Stimulated activated naive CD8-positive, alpha-beta T cell treated with anti-CD3 and anti-CD28 coated beads, Interleukin-15, amount 100 ng/mL, for 72 hours (primary cell): ENCODE data around the gene CYTH3.
"Not testable (repeated sequence)": the region's sequence is repeated elsewhere in the genome, so short reads cannot be mapped to it uniquely, and the experiment has no call there.

Source experiments
- ATAC-seq: fragments of 150-1000 bp; cut with Tn5 transposase; 2 replicates; pipeline ENCODE4 v1.10.0; 2021; ENCODE audit warnings: mild to moderate bottlenecking, moderate library complexity
- DNase-seq, 2 donors: peaks; one replicate each; pipeline ENCODE4 v3.0.0; 2021 to 2022
- H3K27ac Mint-ChIP-seq, 2 donors: one replicate each; pipeline ENCODE4 v1.8.0; 2022; ENCODE audit warnings: mild to moderate bottlenecking in 2 of 2, mixed read lengths in 2 of 2, moderate library complexity in 2 of 2
- H3K27me3 Mint-ChIP-seq: one replicate; pipeline ENCODE4 v1.8.0; 2022; ENCODE audit warnings: mixed read lengths
- H3K4me1 Mint-ChIP-seq: one replicate; pipeline ENCODE4 v1.8.0; 2022; ENCODE audit warnings: mild to moderate bottlenecking, mixed read lengths
- H3K4me3 Mint-ChIP-seq, 2 donors: one replicate each; pipeline ENCODE4 v1.8.0; 2022; ENCODE audit warnings: mild to moderate bottlenecking in 2 of 2, mixed read lengths in 2 of 2, moderate library complexity in 1 of 2
- H3K9me3 Mint-ChIP-seq, 2 donors: one replicate each; pipeline ENCODE4 v1.8.0; 2022; ENCODE audit warnings: mixed read lengths in 2 of 2

The CYTH3 gene

DNA sequence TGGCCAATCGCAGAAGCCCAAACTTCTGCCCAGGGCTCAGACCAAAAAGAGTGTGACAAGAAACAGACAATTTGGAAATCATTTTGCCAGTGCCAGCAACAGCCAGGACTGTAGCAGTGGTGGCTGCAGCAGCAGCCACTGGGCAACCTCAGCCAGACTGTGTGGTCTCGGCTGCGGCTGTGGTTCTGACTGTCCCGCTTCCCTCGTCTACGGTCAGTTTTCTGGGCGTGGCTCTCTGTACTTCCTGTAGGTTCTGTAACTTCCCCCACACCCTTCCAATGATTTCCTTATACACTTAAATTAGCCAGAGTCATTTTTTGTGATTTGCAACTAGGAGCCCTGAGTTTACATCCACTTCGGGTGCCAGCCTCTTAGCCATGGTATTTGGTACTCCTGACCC lies 39.9 kb downstream of the CYTH3 start:
- no peak for DNase-seq
- Mint-ChIP-seq H3K27me3 (peaks cover 26% of the 10 kb centered on the region), H3K4me1 (peaks cover 40% of the 10 kb centered on the region), H3K27ac (no peak overlapping the region), H3K9me3 (no peaks in the 10 kb centered on the region), H3K4me3 (no peak overlapping the region)
- no peak for ATAC-seq

DNA sequence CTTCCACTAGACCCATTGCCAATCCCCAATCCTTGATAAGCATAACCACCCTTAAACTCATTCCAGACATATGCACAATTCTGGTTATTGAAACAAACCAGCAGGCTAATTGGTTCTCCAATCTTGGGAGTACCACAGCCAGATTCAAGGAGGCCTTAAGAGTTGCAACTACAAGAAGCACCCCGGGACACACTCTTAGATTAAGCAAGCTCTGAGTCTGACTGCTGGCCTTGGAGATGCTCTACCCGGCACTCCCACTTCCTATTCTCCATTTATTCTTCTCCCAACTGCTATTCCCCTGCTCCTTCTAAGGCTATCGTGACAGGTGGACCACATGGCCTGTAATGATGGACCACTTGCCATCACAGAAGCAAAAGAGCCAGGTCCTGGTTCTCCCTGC lies 40.3 kb downstream of the CYTH3 start:
- Mint-ChIP-seq H3K27me3 (peaks cover 26% of the 10 kb centered on the region), H3K4me1 (peaks cover 40% of the 10 kb centered on the region), H3K27ac (no peak overlapping the region), H3K4me3 (no peak overlapping the region), H3K9me3 (no peaks in the 10 kb centered on the region)
- no peak for ATAC-seq
- no peak for DNase-seq

DNA sequence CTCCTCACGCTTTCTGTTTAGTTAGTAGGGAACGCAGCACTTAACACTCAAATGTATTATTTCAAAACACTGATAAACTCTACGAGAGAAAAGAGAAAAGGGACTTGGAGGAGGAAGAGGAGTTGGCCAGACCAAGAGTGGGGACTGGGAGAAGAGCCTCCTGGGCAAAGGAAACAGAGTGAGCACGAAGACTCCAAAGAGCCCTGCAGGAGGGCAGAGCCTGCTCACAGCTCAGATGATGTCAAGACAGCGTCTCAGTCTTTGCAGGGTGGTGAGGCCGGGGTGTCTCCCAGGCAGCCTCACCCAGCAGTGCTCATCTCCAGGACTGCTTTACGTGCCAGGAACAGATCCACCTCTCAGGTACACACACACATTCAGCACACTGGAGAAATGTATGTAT lies 41.2 kb downstream of the CYTH3 start:
- peaks cover 26% of the 10 kb centered on the region for H3K27me3 Mint-ChIP-seq
- no peak overlapping the region for H3K27ac Mint-ChIP-seq
- DNase-seq = no peak
- H3K4me3 Mint-ChIP-seq = no peak overlapping the region
- H3K9me3 Mint-ChIP-seq = no peaks in the 10 kb centered on the region
- ATAC-seq = no peak
- H3K4me1 Mint-ChIP-seq = peaks cover 40% of the 10 kb centered on the region

DNA sequence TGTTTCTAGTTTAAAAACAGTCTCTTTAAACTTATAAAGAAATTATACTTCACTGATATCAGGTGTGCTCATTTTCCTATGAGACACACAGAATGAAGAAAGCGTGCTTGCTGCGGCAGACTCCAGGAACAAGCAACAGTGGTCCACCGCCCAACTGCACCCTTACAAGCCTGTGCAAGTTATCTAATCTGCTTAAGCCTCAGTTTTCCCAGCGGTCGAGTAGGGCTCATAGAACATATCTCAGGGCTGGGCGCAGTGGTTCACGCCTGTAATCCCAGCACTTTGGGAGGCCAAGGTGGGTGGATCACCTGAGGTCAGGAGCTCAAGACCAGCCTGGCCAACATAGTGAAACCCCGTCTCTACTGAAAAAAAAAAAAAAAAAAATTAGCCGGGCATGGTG lies 43.1 kb downstream of the CYTH3 start:
- not testable (repeated sequence) for H3K9me3 Mint-ChIP-seq, H3K4me3 Mint-ChIP-seq, DNase-seq, H3K27ac Mint-ChIP-seq, ATAC-seq
- Mint-ChIP-seq H3K27me3 (peaks cover 26% of the 10 kb centered on the region), H3K4me1 (peaks cover 35% of the 10 kb centered on the region)

DNA sequence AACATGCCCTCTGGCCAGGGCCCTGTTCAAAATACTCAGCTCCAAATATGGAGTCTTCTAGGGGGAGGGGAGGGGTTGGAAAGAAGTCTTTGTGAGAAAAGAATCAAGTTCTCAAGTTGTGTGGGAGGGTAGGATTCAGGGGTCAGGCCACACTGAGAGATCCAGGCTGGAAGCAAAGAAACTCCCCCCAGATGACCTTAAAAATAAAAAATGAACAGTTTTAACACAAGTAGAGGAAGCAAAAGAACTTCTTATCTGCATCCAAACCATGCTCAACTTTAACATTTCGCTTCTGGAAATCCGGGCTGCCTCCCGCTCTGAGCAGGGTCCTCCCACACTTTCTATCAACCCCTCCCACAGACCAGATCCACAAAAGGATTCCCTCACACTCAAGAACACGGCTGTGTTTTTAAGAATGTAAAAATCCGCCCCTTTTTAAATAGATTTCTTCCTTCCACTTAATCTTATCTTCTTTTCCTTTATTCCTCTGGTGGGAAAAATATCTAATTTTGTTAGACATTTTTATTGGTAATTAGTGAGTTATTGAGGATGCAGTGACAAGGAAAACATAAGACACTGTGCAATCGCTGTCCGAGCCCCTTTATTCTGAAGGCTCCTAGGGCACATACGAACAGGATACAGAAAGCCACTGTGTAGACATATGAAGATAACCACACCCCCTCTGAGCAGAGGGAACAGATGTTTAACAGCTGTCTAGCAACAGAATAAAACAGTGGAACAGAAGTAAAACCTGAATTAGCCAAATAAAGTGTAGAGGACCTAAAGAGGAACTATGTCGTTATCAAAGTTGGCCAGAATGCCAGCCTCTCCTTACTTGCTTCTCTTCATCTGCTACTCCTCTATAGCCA lies 43.8 kb downstream of the CYTH3 start:
- peak overlapping the region in 1 of 2 donors; percentile 42 for H3K4me3 Mint-ChIP-seq
- peaks cover 28% of the 10 kb centered on the region for H3K4me1 Mint-ChIP-seq
- no peaks in the 10 kb centered on the region for H3K9me3 Mint-ChIP-seq
- peak; percentile 59 for ATAC-seq
- no peak for DNase-seq
- peak overlapping the region; percentile 42 to 62 for H3K27ac Mint-ChIP-seq
- peaks cover 26% of the 10 kb centered on the region for H3K27me3 Mint-ChIP-seq

DNA sequence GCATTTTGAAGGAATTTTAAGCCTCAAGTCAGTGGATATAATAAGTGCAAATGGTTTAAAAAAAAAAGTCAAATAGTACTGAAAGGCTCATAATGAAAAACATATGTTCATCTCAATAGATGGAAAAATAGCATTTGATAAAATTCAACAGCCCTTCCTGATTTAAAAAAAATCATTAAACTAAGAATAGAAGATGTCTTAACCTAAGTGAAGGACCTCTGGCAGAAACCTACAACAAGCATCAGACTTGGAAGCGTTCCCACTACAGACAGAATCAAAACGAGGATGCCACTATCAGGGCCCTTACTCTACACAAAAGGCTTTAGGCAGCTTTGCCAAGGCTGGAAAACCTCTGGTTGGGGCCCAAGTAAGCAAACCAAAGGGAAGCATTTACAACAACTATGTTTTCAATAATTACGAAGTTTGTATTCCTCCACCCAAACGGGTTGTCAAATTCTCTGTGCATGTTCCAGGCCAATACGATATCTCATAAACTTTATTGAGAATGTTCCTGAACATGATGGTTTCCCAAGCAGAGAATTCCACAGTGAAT lies 45.1 kb downstream of the CYTH3 start:
- H3K27ac Mint-ChIP-seq = no peak overlapping the region
- H3K4me1 Mint-ChIP-seq = peaks cover 19% of the 10 kb centered on the region
- peaks cover 22% of the 10 kb centered on the region for H3K27me3 Mint-ChIP-seq
- no peak overlapping the region for H3K4me3 Mint-ChIP-seq
- DNase-seq (no peak), ATAC-seq (no peak)
- H3K9me3 Mint-ChIP-seq = no peaks in the 10 kb centered on the region

DNA sequence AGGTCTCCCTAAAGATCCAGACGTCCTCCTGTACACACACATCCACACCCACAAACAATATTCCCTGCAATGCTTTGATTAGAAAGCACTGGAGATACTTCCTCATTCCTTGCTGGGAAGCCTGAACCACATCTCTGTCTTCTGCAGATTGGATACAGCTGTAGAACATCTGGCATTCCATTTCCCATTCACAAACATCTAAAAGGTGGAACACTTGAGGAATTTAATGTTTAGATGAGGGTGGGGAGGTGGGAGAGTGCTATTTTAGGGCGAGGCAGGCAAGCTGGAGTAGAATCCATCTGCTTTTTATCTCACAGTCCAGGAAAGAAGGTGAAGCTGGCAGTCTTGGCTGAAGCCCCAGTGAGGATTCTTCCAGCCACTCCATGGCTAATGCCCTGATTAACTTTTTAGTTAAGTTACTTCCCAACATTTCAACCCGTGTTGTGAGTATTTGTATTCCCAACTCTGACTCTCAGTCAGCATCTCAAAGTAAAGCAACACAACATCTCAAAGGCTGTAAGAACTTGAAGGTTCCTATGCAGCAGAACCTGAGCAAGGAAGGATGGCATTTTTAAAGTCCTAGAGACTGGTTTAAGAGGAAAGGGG lies 46.1 kb downstream of the CYTH3 start:
- H3K4me1 Mint-ChIP-seq = peaks cover 22% of the 10 kb centered on the region
- H3K27ac Mint-ChIP-seq = no peak overlapping the region
- no peak overlapping the region for H3K4me3 Mint-ChIP-seq
- H3K9me3 Mint-ChIP-seq = no peaks in the 10 kb centered on the region
- DNase-seq (no peak), ATAC-seq (no peak)
- H3K27me3 Mint-ChIP-seq = peaks cover 14% of the 10 kb centered on the region

DNA sequence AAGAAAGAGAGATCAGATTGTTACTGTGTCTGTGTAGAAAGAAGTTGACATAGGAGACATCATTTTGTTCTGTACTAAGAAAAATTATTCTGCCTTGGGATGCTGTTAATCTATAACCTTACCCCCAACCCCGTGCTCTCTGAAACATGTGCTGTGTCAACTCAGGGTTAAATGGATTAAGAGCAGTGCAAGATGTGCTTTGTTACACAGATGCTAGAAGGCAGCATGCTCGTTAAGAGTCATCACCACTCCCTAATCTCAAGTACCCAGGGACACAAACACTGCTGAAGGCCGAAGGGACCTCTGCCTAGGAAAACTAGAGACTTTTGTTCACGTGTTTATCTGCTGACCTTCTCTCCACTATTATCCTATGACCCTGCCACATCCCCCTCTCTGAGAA lies 49.0 kb downstream of the CYTH3 start:
- not testable (repeated sequence) for H3K27me3 Mint-ChIP-seq, DNase-seq, H3K27ac Mint-ChIP-seq, H3K9me3 Mint-ChIP-seq, ATAC-seq, H3K4me3 Mint-ChIP-seq
- peaks cover 28% of the 10 kb centered on the region for H3K4me1 Mint-ChIP-seq

DNA sequence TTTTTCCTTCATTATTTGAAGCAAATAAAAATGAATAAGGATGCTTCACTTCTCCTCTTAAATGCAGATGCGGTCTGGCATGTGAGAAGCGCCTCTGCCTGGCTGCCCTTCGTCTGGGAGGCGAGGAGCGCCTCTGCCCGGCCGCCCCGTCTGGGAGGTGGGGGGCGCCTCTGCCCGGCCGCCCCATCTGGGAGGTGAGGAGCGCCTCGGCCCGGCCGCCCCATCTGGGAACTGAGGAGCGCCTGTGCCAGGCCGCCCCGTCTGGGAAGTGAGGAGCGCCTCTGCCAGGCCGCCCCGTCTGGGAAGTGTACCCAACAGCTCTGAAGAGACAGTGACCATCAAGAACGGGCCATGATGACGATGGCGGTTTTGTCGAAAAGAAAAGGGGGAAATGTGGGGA lies 49.4 kb downstream of the CYTH3 start:
- not testable (repeated sequence) for DNase-seq, H3K27ac Mint-ChIP-seq, ATAC-seq, H3K9me3 Mint-ChIP-seq, H3K27me3 Mint-ChIP-seq, H3K4me3 Mint-ChIP-seq
- peaks cover 24% of the 10 kb centered on the region for H3K4me1 Mint-ChIP-seq

DNA sequence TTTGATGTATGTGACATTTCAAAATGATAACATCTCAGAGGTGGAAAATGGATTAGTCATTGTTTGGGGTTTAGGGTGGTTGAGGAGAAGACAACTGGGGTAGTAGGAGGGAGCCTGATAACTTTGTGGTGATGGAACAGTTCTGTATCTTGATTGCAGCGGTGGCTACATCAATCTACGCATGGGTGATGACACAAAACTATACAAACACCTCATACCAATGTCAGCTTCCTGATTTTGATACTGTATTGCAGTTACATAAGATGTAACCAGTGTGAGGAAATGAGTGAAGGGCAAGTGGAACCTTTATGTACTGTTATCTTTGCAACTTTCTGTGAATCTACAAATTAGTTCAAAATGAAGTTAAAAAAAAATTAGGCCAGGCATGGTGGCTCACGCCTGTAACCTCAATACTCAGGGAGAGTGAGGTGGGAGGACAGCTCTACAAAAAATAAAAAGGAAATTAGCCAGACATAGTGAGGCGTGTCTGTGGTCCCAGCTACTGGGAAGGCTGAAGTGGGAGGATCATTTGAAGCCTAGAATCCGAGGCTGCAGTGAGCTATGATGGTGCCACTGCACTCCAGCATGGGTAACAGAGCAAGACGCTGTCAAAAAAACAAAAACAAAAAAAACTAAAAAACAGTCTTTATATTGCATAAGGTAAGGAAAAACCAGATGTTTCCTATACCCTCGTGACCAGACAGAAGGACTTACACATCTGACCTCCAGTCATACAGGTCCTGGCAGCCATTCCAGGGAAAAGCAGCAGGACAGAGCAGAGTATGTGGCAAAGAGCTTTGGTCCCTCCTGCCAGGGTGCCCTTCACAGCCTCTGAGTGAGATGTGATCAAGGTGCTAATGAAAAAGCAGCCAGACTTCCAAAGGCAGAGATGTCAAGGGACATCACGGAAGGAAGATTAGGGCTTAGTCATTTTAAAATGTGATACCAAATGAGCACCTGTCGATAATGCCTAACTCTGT lies 50.8 kb downstream of the CYTH3 start:
- Mint-ChIP-seq H3K4me3 (peak overlapping the region; percentile 74 to 78), H3K27ac (peak overlapping the region; percentile 97), H3K9me3 (no peaks in the 10 kb centered on the region), H3K27me3 (no peaks in the 10 kb centered on the region), H3K4me1 (peaks cover 23% of the 10 kb centered on the region)
- DNase-seq (peak; percentile 50 to 69), ATAC-seq (peak; percentile 100)

DNA sequence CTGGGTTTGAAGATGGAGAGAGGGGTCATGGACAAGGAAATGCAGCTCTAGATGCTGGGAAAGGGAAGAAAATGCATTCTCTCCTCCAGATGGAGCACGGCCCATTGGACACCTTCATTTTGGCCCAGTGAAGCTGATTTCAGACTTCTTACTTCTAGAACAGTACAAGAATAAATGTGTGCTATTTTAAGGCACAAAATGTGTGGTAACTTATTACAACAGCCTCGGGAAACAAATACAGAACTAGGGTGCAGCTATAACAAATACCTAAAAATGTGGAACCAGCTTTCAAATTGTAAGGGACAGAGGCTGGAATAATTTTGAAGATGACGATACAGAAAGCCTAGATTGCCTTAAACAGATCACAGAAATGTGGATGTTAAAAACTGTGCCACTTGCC lies 54.1 kb downstream of the CYTH3 start:
- H3K9me3 Mint-ChIP-seq = peaks cover 0 to 6% of the 10 kb centered on the region in 2 donors
- no peak overlapping the region for H3K4me3 Mint-ChIP-seq
- H3K4me1 Mint-ChIP-seq = peaks cover 23% of the 10 kb centered on the region
- H3K27ac Mint-ChIP-seq = no peak overlapping the region
- ATAC-seq (no peak), DNase-seq (no peak)
- H3K27me3 Mint-ChIP-seq = peaks cover 6% of the 10 kb centered on the region

DNA sequence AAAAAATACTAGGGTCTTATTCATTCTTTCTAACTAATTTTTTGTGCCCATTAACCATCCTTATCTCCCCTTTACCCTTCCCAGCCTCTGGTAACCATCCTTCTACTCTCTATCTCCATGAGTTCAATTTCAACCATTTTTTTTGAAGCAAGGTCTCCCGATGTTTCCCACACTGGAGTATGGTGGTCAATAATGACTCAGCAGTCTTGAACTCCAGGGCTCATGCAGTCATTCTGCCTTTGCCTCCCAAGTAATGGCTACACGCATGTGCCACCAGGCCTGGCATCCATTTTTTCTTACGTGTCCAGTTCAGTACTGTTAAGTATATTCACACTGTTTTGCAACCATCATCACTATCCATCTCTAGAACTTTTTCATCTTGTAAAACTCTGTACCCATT lies 60.4 kb downstream of the CYTH3 start:
- DNase-seq (no peak), ATAC-seq (no peak)
- H3K4me1 Mint-ChIP-seq = no peaks in the 10 kb centered on the region
- H3K27ac Mint-ChIP-seq = no peak overlapping the region
- no peak overlapping the region for H3K4me3 Mint-ChIP-seq
- H3K27me3 Mint-ChIP-seq = peaks cover 20% of the 10 kb centered on the region
- peaks cover 0 to 6% of the 10 kb centered on the region in 2 donors for H3K9me3 Mint-ChIP-seq

DNA sequence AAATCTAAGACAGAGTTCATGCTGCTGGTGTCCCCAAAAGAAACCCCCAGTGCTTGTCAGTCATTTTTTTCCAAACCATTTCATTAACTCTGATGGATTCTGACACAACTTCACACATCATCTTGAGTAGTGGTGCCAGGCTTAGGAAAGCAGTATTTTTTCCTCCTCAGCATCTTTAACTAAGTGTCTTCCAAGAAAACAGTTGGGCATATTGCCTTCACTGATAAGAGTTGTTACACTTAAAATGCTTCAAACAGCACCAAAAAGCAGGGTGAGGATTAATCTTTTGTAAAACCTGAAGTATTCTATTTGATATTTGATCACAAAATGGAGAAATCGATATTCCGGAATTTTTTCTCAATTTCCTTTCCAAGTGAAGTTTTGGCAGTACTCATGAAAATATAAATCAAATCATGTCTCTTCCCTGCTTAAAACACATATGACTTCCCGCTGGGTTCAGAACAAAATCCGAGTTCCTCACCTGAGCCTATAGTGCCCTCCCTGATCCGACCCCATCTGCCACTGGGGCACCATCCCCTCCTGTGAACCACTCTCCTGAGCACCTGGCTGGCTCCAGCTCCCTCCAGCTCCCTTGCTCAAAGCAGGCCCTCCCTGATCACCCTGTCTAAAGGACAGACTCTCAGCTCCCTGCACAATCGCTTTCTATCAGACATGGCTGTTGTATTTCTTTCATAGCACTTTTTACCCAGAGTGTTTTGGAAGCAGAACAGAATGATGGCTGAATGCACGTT lies 61.6 kb downstream of the CYTH3 start:
- H3K27me3 Mint-ChIP-seq = peaks cover 20% of the 10 kb centered on the region
- no peak overlapping the region for H3K27ac Mint-ChIP-seq
- H3K9me3 Mint-ChIP-seq = peaks cover 0 to 3% of the 10 kb centered on the region in 2 donors
- H3K4me3 Mint-ChIP-seq = no peak overlapping the region
- no peaks in the 10 kb centered on the region for H3K4me1 Mint-ChIP-seq
- DNase-seq = no peak
- ATAC-seq = no peak

DNA sequence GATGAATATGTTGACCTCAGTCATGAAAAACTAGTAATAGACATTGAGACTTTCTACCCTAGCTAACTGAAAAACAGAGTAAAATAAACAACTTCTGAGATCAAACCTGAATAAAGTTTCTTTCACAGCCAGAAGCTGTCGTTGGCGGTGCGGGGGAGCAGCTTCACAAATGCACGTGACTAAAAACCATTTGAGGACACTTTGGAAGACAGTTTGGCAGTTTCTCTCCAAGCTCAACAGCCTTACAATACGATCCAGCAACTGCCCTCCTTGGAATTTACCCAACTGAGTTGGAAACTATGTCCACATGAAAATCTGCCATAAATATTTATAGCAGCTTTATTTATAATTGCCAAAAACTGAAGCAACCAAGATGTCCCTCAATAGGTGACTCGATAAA lies 63.1 kb downstream of the CYTH3 start:
- DNase-seq (no peak), ATAC-seq (no peak)
- H3K27me3 Mint-ChIP-seq = peaks cover 20% of the 10 kb centered on the region
- H3K27ac Mint-ChIP-seq = no peak overlapping the region
- no peak overlapping the region for H3K4me3 Mint-ChIP-seq
- H3K4me1 Mint-ChIP-seq = no peaks in the 10 kb centered on the region
- H3K9me3 Mint-ChIP-seq = no peaks in the 10 kb centered on the region
